RWPE1 (cell line): ENCODE measurements around the gene PAEP.

ENCODE experiments used
- CTCF ChIA-PET: fragments of 350-600 bp; sonication (Branson Sonifier 250); formaldehyde crosslinking; extraction: SDS; loops from one replicate; lab custom pipeline; 2021; lab: Yijun Ruan, JAX
- POLR2A ChIA-PET: fragments of 400-600 bp; formaldehyde crosslinking; extraction: SDS; loops from one replicate; lab custom pipeline; 2020; ENCODE audit warnings: antibody characterized with exemption; ENCODE audit not compliant: low non-redundant PET; lab: Yijun Ruan, JAX
- DNase-seq: peaks from one replicate; pipeline ENCODE4 v3.0.0; 2012; ENCODE audit warnings: low spot score
- H3K27ac ChIP-seq: fragments of 450-650 bp; 2 replicates; pipeline ENCODE4 v1.5.1; 2017
- CTCF ChIP-seq: fragments of 450-650 bp; conservative IDR thresholded peaks from 2 replicates; pipeline ENCODE4 v1.5.1; 2017; ENCODE audit warnings: low read depth, mild to moderate bottlenecking

The PAEP gene

DNA sequence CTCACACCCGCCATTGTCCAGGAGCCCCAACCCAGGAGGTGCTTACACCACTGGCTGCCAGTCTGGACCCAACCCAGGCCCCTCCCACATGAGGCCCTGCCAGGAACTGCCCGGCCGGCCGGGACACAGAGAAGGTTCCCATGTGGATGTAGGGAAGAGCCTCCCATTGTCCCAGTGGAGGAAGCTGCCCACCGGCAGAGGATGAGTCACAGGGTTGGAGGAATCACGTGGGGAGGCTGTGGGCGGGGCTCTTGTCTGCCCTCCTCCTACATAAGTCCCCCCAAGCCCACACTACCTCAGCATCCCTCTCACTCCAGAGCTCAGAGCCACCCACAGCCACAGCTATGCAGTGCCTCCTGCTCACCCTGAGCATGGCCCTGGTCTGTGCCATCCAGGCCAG, 26.1 kb downstream of the PAEP start:
- peak; percentile 41 for DNase-seq
- POLR2A ChIA-PET = no interaction called here
- no peak for TF ChIP-seq CTCF
- CTCF ChIA-PET = no interaction called here
- H3K27ac ChIP-seq = no peak overlapping the region

DNA sequence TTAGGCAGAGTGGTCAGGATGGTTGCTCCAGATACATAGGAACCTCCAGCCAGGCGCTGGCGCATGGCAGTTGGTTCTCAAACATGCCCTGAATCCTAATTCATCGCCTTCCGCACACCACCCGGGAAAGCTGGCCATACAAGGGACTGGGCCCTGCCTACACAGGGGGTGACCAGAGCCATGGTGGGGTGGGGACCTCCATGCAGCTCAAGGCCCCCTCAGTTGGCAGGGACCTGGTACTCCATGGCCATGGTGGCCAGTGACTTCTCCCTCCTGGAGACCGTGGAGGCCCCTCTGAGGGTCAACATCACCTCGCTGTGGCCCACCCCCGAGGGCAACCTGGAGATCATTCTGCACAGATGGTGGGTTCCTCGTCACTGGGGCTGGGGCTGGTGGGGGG, 26.8 kb downstream of the PAEP start:
- TF ChIP-seq CTCF = no peak
- ChIA-PET POLR2A (no interaction called here), CTCF (no interaction called here)
- DNase-seq = no peak
- no peak overlapping the region for H3K27ac ChIP-seq

GRCh38 chr9:135588886-135589595, 27.5 kb downstream of the PAEP start:
- ChIA-PET POLR2A (no interaction called here), CTCF (interaction anchor here (1.0 kb wide), 1 partner anchor 14 kb away, joined by 4 read pairs; no protein-coding TSS in a partner anchor)
- no peak for TF ChIP-seq CTCF
- no peak overlapping the region for H3K27ac ChIP-seq
- no peak for DNase-seq

GRCh38 chr9:135589596-135590485, 28.3 kb downstream of the PAEP start:
- TF ChIP-seq CTCF = no peak
- no peak for DNase-seq
- H3K27ac ChIP-seq = no peak overlapping the region
- CTCF ChIA-PET = interaction anchor here (1.0 kb wide), 1 partner anchor 13 kb away, joined by 4 read pairs; no protein-coding TSS in a partner anchor
- POLR2A ChIA-PET = interaction anchor here (0.5 kb wide), 1 partner anchor 367 kb away, joined by 3 read pairs; no protein-coding TSS in a partner anchor

GRCh38 chr9:135590486-135591079, 29.0 kb downstream of the PAEP start:
- TF ChIP-seq CTCF = no peak
- CTCF ChIA-PET = no interaction called here
- H3K27ac ChIP-seq = no peak overlapping the region
- POLR2A ChIA-PET = no interaction called here
- no peak for DNase-seq
